Measurements from ENCODE around the gene ANKRD40CL. TPM values are rescaled to one million over a fixed set of nuclear protein-coding genes. Genes with fewer than 3 reads are reported as not detected.
"Not testable (repeated sequence)": the region's sequence is repeated elsewhere in the genome, so short reads cannot be mapped to it uniquely, and the experiment has no call there.

Gene ANKRD40CL
- total and polyA plus RNA-seq, 8 donors: 0.15 to 1.4 (median 0.42) TPM; not detected in 2

- Histone ChIP-seq H3K9me3 (no peaks in the 10 kb centered on the region), H3K36me3 (no peaks in the 10 kb centered on the region), H3K27me3 (no peaks in the 10 kb centered on the region), H3K4me1 (peaks cover 7 to 66% of the 10 kb centered on the region in 2 donors), H3K4me3 (no peak overlapping the region), H3K27ac (no peak overlapping the region)
- DNase-seq (no peak), ATAC-seq (peak; percentile 16)
- intact Hi-C loops (cut with DNase I): no loop called here
- TF ChIP-seq, protein P1, sequence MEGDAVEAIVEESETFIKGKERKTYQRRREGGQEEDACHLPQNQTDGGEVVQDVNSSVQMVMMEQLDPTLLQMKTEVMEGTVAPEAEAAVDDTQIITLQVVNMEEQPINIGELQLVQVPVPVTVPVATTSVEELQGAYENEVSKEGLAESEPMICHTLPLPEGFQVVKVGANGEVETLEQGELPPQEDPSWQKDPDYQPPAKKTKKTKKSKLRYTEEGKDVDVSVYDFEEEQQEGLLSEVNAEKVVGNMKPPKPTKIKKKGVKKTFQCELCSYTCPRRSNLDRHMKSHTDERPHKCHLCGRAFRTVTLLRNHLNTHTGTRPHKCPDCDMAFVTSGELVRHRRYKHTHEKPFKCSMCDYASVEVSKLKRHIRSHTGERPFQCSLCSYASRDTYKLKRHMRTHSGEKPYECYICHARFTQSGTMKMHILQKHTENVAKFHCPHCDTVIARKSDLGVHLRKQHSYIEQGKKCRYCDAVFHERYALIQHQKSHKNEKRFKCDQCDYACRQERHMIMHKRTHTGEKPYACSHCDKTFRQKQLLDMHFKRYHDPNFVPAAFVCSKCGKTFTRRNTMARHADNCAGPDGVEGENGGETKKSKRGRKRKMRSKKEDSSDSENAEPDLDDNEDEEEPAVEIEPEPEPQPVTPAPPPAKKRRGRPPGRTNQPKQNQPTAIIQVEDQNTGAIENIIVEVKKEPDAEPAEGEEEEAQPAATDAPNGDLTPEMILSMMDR (IDR thresholded peaks at IDR 0.05): no peak
Observed at GRCh38 chr17:50731575-50732460, 35.5 kb downstream of the ANKRD40CL start.

DNA sequence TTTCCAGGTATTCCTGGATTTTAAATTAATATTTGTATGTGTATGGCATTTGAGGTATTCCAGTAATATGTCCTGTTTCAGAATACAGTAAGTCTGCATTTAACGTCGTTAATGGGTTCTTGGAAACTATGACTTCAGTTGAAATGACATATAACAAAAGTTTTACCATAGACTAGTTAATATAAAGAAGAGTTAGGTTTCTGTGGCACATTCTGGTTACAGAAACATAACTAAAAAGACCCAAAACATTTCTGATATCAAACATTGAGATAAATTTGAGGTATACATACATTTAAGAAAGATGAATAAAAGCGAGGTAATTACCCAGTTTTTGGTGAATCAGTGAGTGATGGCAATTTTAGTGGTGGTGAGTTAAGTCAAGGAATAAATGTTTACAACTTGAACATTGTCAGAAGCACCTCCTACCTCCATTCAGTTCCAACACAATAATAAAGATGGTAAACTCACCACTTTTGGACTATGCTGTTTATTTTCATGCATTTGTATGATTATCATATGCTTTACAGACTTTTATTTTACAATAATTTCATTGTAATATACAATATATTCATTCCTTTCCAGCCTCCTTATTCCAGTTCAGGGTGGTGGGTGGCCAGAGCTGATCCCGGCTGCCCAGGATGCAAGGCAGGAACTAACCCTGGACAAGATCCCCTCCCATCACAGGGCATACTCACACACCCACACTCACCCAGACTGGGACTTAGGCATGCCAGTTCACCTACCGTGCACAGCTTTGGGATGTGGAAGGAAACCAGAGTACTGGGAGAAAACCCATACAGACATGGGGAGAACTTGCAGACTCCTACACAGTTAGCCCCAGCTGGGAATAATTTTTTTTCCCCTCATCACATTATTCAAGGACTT lies 38.2 kb downstream of the ANKRD40CL start:
- ATAC-seq: peak; percentile 26
- Histone ChIP-seq H3K36me3 (no peaks in the 10 kb centered on the region), H3K4me1 (peaks cover 13 to 83% of the 10 kb centered on the region in 2 donors)

DNA sequence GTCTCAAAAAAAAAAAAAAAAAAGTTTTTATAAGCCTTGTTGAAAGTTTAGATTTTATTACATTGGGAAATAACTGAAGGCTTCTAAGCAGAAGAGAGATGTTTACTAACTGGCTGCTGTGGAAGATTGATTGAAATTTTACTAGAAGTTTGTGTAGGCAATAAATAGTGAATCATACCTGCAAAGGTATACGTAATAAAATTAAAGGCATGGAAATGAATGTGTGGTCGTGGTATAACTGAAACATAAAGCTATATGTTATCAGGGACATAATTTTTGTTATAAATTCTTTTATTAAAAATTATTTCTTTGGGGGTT lies 39.2 kb downstream of the ANKRD40CL start:
- TF ChIP-seq, protein P1 (IDR thresholded peaks at IDR 0.05): no peak

More for the DNA sequence above, 38.2 kb downstream of the ANKRD40CL start:
- no peaks in the 10 kb centered on the region for H3K27me3 ChIP-seq
- TF ChIP-seq, protein P1 (IDR thresholded peaks at IDR 0.05): no peak
- H3K27ac ChIP-seq: no peak overlapping the region
- intact Hi-C loops (cut with DNase I): no loop called here
- H3K9me3 ChIP-seq: no peaks in the 10 kb centered on the region
- H3K4me3 ChIP-seq: no peak overlapping the region
- DNase-seq: no peak

GRCh38 chr17:50725769-50726655 lies 41.3 kb downstream of the ANKRD40CL start:
- TF ChIP-seq, protein P1 (IDR thresholded peaks at IDR 0.05): no peak
- DNase-seq (no peak), ATAC-seq (no peak)
- H3K27ac ChIP-seq: no peak overlapping the region
- peaks cover 32 to 96% of the 10 kb centered on the region in 2 donors for H3K4me1 ChIP-seq
- no peaks in the 10 kb centered on the region for H3K27me3 ChIP-seq
- no peaks in the 10 kb centered on the region for H3K9me3 ChIP-seq
- no peak overlapping the region for H3K4me3 ChIP-seq
- intact Hi-C loops (cut with DNase I): no loop called here
- no peaks in the 10 kb centered on the region for H3K36me3 ChIP-seq

More for the DNA sequence above, 39.2 kb downstream of the ANKRD40CL start:
- no peaks in the 10 kb centered on the region for H3K27me3 ChIP-seq
- ATAC-seq (no peak), DNase-seq (no peak)
- no peaks in the 10 kb centered on the region for H3K36me3 ChIP-seq
- H3K4me3 ChIP-seq: no peak overlapping the region
- peaks cover 15 to 92% of the 10 kb centered on the region in 2 donors for H3K4me1 ChIP-seq
- H3K9me3 ChIP-seq: no peaks in the 10 kb centered on the region
- no peak overlapping the region for H3K27ac ChIP-seq
- intact Hi-C loops (cut with DNase I): no loop called here

DNA sequence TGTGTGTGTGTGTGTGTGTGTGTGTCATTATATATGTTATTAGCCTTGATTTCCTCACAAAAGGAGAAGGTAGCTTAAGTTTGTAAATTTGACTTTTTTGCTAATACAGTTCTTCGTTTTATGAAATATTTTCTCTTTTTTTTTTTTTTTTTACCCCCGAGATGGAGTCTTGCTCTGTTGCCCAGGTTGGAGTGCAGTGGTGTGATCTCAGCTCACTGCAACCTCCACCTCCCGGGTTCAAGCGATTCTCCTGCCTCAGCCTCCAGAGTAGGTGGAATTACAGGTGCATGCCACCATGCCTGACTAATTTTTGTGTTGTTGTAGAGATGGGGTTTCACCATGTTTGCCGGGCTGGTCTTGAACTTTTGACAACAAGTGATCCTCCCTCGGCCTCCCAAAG lies 42.7 kb downstream of the ANKRD40CL start:
- H3K27ac ChIP-seq; H3K9me3 ChIP-seq; H3K4me3 ChIP-seq; H3K36me3 ChIP-seq; intact Hi-C loops (cut with DNase I); ATAC-seq; H3K27me3 ChIP-seq; DNase-seq: not testable (repeated sequence)
- H3K4me1 ChIP-seq: peaks cover 26 to 92% of the 10 kb centered on the region in 2 donors

Measured in left lung (tissue), 10 donors.